ENCODE results near the gene KCNF1.

KCNF1 gene

GRCh38 chr2:10949835-10950234, 38.1 kb downstream of the KCNF1 start:
- H3K27ac ChIP-seq: no peak overlapping the region
- no peak overlapping the region for H3K4me2 ChIP-seq (ENCODE audit: low read length)
- no peaks in the 10 kb centered on the region for H3K79me2 ChIP-seq
- H3K9me3 ChIP-seq (ENCODE audit: control insufficient read depth, low read length): no peaks in the 10 kb centered on the region
- no peaks in the 10 kb centered on the region for H3K36me3 ChIP-seq (ENCODE audit: control insufficient read depth, insufficient read depth, low read length)
- TF ChIP-seq CTCF (IDR thresholded peaks at IDR 0.05): no peak
- no peak overlapping the region for H2AFZ ChIP-seq
- H3K4me3 ChIP-seq (ENCODE audit: low read depth, low read length): no peak overlapping the region
- no peaks in the 10 kb centered on the region for H3K27me3 ChIP-seq (ENCODE audit: control insufficient read depth, insufficient read depth, low read length)
- no peak overlapping the region for H3K9ac ChIP-seq
- no peaks in the 10 kb centered on the region for H3K4me1 ChIP-seq

GRCh38 chr2:10951558-10952414, 40.1 kb downstream of the KCNF1 start:
- Histone ChIP-seq H3K9me3 (ENCODE audit: control insufficient read depth, low read length) (no peaks in the 10 kb centered on the region), H3K4me3 (ENCODE audit: low read depth, low read length) (no peak overlapping the region), H3K4me1 (no peaks in the 10 kb centered on the region), H3K27ac (no peak overlapping the region), H3K4me2 (ENCODE audit: low read length) (no peak overlapping the region), H2AFZ (no peak overlapping the region), H3K79me2 (no peaks in the 10 kb centered on the region), H3K27me3 (ENCODE audit: control insufficient read depth, insufficient read depth, low read length) (no peaks in the 10 kb centered on the region), H3K9ac (no peak overlapping the region), H3K36me3 (ENCODE audit: control insufficient read depth, insufficient read depth, low read length) (no peaks in the 10 kb centered on the region)
- TF ChIP-seq CTCF (IDR thresholded peaks at IDR 0.05): no peak

GRCh38 chr2:10954416-10954815, 42.7 kb downstream of the KCNF1 start:
- H2AFZ ChIP-seq: no peak overlapping the region
- H3K4me3 ChIP-seq (ENCODE audit: low read depth, low read length): no peak overlapping the region
- TF ChIP-seq CTCF (IDR thresholded peaks at IDR 0.05): no peak
- no peaks in the 10 kb centered on the region for H3K36me3 ChIP-seq (ENCODE audit: control insufficient read depth, insufficient read depth, low read length)
- H3K9me3 ChIP-seq (ENCODE audit: control insufficient read depth, low read length): no peaks in the 10 kb centered on the region
- H3K4me2 ChIP-seq (ENCODE audit: low read length): no peak overlapping the region
- H3K27ac ChIP-seq: no peak overlapping the region
- no peak overlapping the region for H3K9ac ChIP-seq
- no peaks in the 10 kb centered on the region for H3K4me1 ChIP-seq
- no peaks in the 10 kb centered on the region for H3K27me3 ChIP-seq (ENCODE audit: control insufficient read depth, insufficient read depth, low read length)
- H3K79me2 ChIP-seq: no peaks in the 10 kb centered on the region

GRCh38 chr2:10954856-10955818, 43.4 kb downstream of the KCNF1 start:
- H3K9me3 ChIP-seq (ENCODE audit: control insufficient read depth, low read length): no peaks in the 10 kb centered on the region
- H3K36me3 ChIP-seq (ENCODE audit: control insufficient read depth, insufficient read depth, low read length): no peaks in the 10 kb centered on the region
- H3K4me3 ChIP-seq (ENCODE audit: low read depth, low read length): no peak overlapping the region
- H3K4me2 ChIP-seq (ENCODE audit: low read length): no peak overlapping the region
- no peak overlapping the region for H2AFZ ChIP-seq
- TF ChIP-seq CTCF (IDR thresholded peaks at IDR 0.05): no peak
- no peak overlapping the region for H3K9ac ChIP-seq
- H3K27me3 ChIP-seq (ENCODE audit: control insufficient read depth, insufficient read depth, low read length): no peaks in the 10 kb centered on the region
- H3K79me2 ChIP-seq: no peaks in the 10 kb centered on the region
- no peak overlapping the region for H3K27ac ChIP-seq
- H3K4me1 ChIP-seq: no peaks in the 10 kb centered on the region

Measured in parathyroid adenoma (tissue), 2 donors.